Motor neuron (in vitro differentiated cells): ENCODE data around the gene CORO2A. TPM values are rescaled to one million over a fixed set of nuclear protein-coding genes. Genes with fewer than 3 reads are reported as not detected.
A peak's percentile ranks its signal among the peaks of the same experiment; 100 is the strongest.
"Not testable (repeated sequence)": the region's sequence is repeated elsewhere in the genome, so short reads cannot be mapped to it uniquely, and the experiment has no call there.

Experiments used
- ATAC-seq, 8 experiments: fragments of 200-7000 bp; cut with Tn5 transposase; replicated peaks in 6 of 8; 2 replicates each; pipeline ENCODE4 v1.8.0; 2021; ENCODE audit warnings: mild to moderate bottlenecking in 8 of 8, moderate library complexity in 8 of 8
- H3K27ac ChIP-seq, 2 donors: fragments of 250-450 bp; sonication (Bioruptor Pico); 2 replicates each; pipeline ENCODE4 v1.9.0; 2021; ENCODE audit warnings: antibody characterized with exemption in 2 of 2, mild to moderate bottlenecking in 2 of 2, moderate library complexity in 1 of 2
- H3K4me1 ChIP-seq, 2 donors: fragments of 250-450 bp; sonication (Bioruptor Pico); replicated peaks in 1 of 2; 2 replicates each; pipeline ENCODE4 v1.6.1; 2021; ENCODE audit warnings: antibody characterized with exemption in 2 of 2, mild to moderate bottlenecking in 2 of 2, moderate library complexity in 1 of 2
- H3K4me3 ChIP-seq, 5 donors: fragments of 250-450 bp; sonication (Bioruptor Pico); 2 replicates each; pipeline ENCODE4 v1.9.0; 2021; ENCODE audit warnings: antibody characterized with exemption in 5 of 5, mild to moderate bottlenecking in 5 of 5, moderate library complexity in 4 of 5
- WGBS, 10 experiments: fragments of 450-650 bp; shearing (Covaris generic); methylation state at CpG; one replicate each; pipeline ENCODE4 v1.0.0; 2022; 5-methylcytosine and 5-hydroxymethylcytosine counted together
- in situ Hi-C, 9 experiments: fragments of 400-800 bp; cut with MboI; loops; one replicate each; pipeline ENCODE4 v1.15.0; 2021; ENCODE audit warnings: low sequenced_read_pairs in 9 of 9, low pct_unique_long_range_greater_than_20kb in 2 of 9; ENCODE audit not compliant: unreplicated experiment in 9 of 9
- total RNA-seq, 8 experiments: library from RNA; unstranded; fragments of 300-600 nt; gene quantifications; 2 replicates each; pipeline versions ENCODE4 v1.2.3 to v1.2.4, GENCODE V29; 2022

The CORO2A gene
- total RNA-seq, 8 experiments from 2014 or later, result 0.87 to 3.4 (median 2.0) TPM

DNA sequence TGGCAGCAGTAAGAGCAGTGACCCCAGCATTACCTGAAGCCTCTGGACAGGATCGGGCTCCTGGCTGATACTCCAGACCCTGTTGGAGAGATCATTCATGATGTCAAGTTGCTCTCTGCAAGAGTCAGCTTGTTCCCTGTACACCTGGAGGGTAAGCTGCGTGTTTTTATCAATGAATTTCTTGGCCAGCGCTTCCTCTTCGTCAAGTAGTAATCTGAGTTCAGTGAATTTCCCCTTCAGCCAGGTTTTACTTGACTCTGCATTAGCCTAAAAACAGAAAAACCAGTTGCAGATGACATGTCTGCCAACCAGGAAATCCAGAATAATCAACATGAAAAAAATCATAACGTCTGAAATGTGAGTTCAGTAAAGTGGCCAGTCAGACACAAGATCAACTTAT, 92.5 kb downstream of the CORO2A start:
- WGBS, 10 experiments, result 55 to 100% (median 80%) methylated on average over 1 to 5 of the region's 5 CpGs
- ATAC-seq, result no peak
- no peak overlapping the region for H3K4me3 ChIP-seq
- in situ Hi-C loops, result loop anchor here in 4 of 9 experiments (25.0 kb wide), 2 partner anchors 162 to 687 kb away; partner anchors contain the start of genes TBC1D2 (in 3 of the 4) and ANKS6 (in 1 of the 4)
- no peak overlapping the region for H3K27ac ChIP-seq
- H3K4me1 ChIP-seq, result peaks cover 9 to 11% of the 10 kb centered on the region in 2 donors

DNA sequence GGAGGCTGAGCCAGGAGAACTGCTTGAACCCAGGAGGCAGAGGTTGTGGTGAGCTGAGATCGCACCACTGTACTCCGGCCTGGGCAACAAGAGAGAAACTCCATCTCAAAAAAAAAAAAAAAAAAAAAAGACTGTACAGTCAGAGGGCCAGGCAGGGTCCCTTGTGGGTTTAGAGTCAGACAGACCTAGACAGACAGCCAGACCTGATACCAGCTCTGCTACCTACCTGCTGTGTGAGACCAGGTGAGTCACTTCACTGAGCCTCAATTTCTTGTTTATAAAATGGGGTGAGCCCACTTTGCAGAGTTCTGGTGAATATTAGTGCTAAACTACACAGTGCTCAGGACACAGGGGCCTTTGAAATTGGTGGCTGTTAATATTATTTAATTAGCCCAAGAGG, 93.1 kb downstream of the CORO2A start:
- no peak overlapping the region for H3K27ac ChIP-seq
- no peak for ATAC-seq
- no peak overlapping the region for H3K4me3 ChIP-seq
- in situ Hi-C loops, result loop anchor here in 3 of 9 experiments (25.0 kb wide), 2 partner anchors 163 to 688 kb away; partner anchors contain the start of genes TBC1D2 (in 2 of the 3) and ANKS6 (in 1 of the 3)
- no CpG with 5 or more reads among the region's 2 CpGs for WGBS, 10 experiments
- H3K4me1 ChIP-seq, result peaks cover 9 to 11% of the 10 kb centered on the region in 2 donors

DNA sequence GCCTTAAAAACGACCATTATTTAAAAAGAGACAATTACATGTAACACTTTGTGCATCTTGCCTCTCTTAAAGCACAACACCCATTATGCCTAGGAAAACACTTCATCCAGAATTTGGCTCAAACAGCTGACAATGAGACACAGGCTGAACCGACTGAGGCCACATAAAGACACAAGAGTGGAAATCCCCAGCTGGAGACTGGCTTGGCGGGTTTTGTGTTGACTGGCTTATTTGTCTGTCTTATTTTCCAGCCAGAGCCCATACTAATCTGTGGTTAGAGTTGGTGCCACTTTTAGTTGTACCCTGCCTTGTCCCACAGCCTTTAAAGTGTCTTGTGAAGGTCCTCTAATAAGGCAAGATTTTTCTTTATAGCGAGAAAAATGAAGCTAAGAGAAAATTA, 94.6 kb downstream of the CORO2A start:
- in situ Hi-C loops, result loop anchor here in 3 of 9 experiments (25.0 kb wide), 2 partner anchors 164 to 689 kb away; partner anchors contain the start of genes TBC1D2 (in 2 of the 3) and ANKS6 (in 1 of the 3)
- H3K4me1 ChIP-seq, result peaks cover 9 to 11% of the 10 kb centered on the region in 2 donors
- WGBS, 10 experiments, result 55 to 86% (median 70%) methylated on average over 1 to 4 of the region's 4 CpGs
- ATAC-seq, result peak in 1 of 8 experiments; percentile 28
- no peak overlapping the region for H3K27ac ChIP-seq
- no peak overlapping the region for H3K4me3 ChIP-seq

DNA sequence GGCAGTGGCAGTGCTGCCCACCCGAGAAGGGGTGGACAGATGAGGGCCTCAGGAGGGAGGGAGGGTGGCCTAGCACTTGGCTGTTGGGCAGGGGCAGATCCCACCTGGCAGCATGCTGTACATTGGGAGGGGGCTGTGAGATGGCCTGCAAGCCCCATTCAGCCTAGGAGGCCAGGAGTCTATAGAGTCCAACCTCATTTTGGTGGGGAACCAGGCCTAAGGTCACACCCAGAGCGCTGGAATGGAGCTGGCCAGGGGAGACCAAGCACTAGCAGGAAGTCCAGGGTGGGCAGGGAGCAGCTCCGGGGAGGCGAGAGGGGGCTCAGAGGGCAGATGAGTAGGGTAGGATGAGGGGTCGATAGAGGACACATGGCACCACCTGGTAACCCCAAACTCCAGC, 96.3 kb downstream of the CORO2A start:
- no peak for ATAC-seq
- 80 to 100% methylated on average over 1 of the region's 5 CpGs; no CpG with 5 or more reads in 8 of the 10 experiments for WGBS, 10 experiments
- Histone ChIP-seq H3K4me1 (peaks cover 0 to 5% of the 10 kb centered on the region in 2 donors), H3K27ac (no peak overlapping the region), H3K4me3 (no peak overlapping the region)
- in situ Hi-C loops, result loop anchor here in 3 of 9 experiments (25.0 kb wide), 2 partner anchors 166 to 691 kb away; partner anchors contain the start of genes TBC1D2 (in 2 of the 3) and ANKS6 (in 1 of the 3)

- Histone ChIP-seq H3K4me1 (peaks cover 0 to 5% of the 10 kb centered on the region in 2 donors), H3K4me3 (no peak overlapping the region), H3K27ac (no peak overlapping the region)
- in situ Hi-C loops, result loop anchor here in 3 of 9 experiments (25.0 kb wide), 2 partner anchors 167 to 692 kb away; partner anchors contain the start of genes TBC1D2 (in 2 of the 3) and ANKS6 (in 1 of the 3)
- ATAC-seq, result no peak
- WGBS, 10 experiments, result 20 to 100% (median 100%) methylated on average over 1 to 2 of the region's 7 CpGs; no CpG with 5 or more reads in 6 of the 10 experiments
Measured at GRCh38 chr9:98095401-98095800, 97.0 kb downstream of the CORO2A start.

DNA sequence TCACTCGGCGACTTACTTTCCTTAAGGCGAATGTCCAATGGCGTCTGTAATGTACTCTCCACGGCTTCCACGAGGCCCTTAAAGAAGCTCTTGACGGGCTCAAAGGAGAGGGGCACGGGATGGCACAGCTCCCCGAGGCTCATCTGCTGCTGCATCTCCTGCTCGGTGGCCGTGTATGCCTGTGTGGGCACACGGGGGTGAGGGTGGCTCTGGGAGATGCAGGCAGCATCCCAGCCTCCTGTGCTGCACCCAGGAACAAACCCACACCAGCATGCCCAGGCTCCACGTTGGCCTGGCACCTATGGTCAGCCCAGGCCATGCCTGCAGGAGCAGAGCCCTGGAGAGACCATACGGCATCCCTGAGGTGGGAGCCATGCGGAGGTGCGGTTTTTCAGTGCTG, 97.6 kb downstream of the CORO2A start:
- Histone ChIP-seq H3K4me3 (no peak overlapping the region), H3K27ac (no peak overlapping the region), H3K4me1 (peaks cover 0 to 5% of the 10 kb centered on the region in 2 donors)
- 63 to 90% (median 81%) methylated on average over 2 to 8 of the region's 16 CpGs; no CpG with 5 or more reads in 5 of the 10 experiments for WGBS, 10 experiments
- in situ Hi-C loops, result loop anchor here in 3 of 9 experiments (25.0 kb wide), 2 partner anchors 167 to 692 kb away; partner anchors contain the start of genes TBC1D2 (in 2 of the 3) and ANKS6 (in 1 of the 3)
- ATAC-seq, result no peak

GRCh38 chr9:98094316-98094715, 98.1 kb downstream of the CORO2A start:
- Histone ChIP-seq H3K4me1 (peaks cover 0 to 5% of the 10 kb centered on the region in 2 donors), H3K27ac (no peak overlapping the region), H3K4me3 (no peak overlapping the region)
- no peak for ATAC-seq
- in situ Hi-C loops, result loop anchor here in 3 of 9 experiments (25.0 kb wide), 2 partner anchors 168 to 693 kb away; partner anchors contain the start of genes TBC1D2 (in 2 of the 3) and ANKS6 (in 1 of the 3)
- 69 to 93% (median 83%) methylated on average over 1 to 3 of the region's 4 CpGs; no CpG with 5 or more reads in 6 of the 10 experiments for WGBS, 10 experiments

GRCh38 chr9:98092613-98092931, 99.9 kb downstream of the CORO2A start:
- no peak for ATAC-seq
- in situ Hi-C loops, result loop anchor here in 3 of 9 experiments (25.0 kb wide), 2 partner anchors 170 to 695 kb away; partner anchors contain the start of genes TBC1D2 (in 2 of the 3) and ANKS6 (in 1 of the 3)
- WGBS, 10 experiments, result 58 to 97% (median 76%) methylated on average over 2 to 8 of the region's 11 CpGs; no CpG with 5 or more reads in 1 of the 10 experiments
- no peak overlapping the region for H3K4me3 ChIP-seq
- H3K27ac ChIP-seq, result no peak overlapping the region
- peaks cover 0 to 5% of the 10 kb centered on the region in 2 donors for H3K4me1 ChIP-seq

DNA sequence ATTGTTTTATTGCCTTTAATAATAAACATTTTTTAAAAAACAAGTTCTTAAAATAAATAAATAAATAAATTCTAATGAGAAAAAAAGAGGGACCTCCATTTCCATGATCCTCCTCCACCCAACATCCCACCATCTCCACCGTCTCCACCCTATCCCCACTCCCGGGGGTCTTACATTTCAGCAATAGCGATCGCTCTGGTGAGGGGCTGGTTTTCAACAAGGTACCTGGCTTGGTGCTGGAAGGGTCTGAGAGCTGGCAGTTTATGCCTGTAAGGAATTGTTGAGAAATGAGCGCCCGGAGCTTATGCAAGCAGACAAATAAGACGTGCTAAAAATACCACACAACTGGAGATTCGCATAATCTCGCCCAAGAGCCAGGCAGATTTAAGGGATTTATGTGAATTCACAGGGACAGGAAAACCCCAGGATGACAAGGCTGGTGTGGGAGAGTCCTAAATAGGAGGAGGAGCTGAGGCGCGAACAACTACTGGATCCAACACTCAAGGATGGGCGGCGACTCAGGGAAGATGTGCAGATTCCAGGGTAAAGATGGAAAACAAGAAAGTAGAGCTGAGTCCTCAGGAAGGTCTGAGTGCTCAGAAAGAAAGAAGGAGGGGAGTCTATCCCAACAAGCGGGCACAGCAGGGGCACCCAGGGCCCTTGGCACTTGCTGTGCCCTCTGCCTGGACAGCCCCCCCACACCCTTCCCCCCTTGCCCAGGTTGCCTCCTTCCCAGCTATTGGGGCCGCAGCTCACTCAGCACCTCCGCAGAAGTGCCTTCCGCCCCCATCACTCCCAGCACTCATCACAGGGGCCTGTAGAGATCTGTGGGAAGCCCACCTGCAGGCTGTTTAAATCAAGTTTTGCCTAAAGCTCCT, 100.5 kb downstream of the CORO2A start:
- in situ Hi-C loops, result loop anchor here in 3 of 9 experiments (25.0 kb wide), 2 partner anchors 170 to 695 kb away; partner anchors contain the start of genes TBC1D2 (in 2 of the 3) and ANKS6 (in 1 of the 3)
- Histone ChIP-seq H3K4me1 (peaks cover 0 to 5% of the 10 kb centered on the region in 2 donors), H3K27ac (no peak overlapping the region), H3K4me3 (no peak overlapping the region)
- ATAC-seq, result peak; percentile 19 to 92 (median 87)
- WGBS, 10 experiments, result 21 to 57% (median 47%) methylated on average over 2 to 12 of the region's 17 CpGs; no CpG with 5 or more reads in 5 of the 10 experiments

- in situ Hi-C loops, result loop anchor here in 3 of 9 experiments (25.0 kb wide), 2 partner anchors 172 to 697 kb away; partner anchors contain the start of genes TBC1D2 (in 2 of the 3) and ANKS6 (in 1 of the 3)
- not testable (repeated sequence) for H3K27ac ChIP-seq, ATAC-seq, H3K4me1 ChIP-seq, H3K4me3 ChIP-seq
- WGBS, 10 experiments, result 60 to 75% methylated on average over 1 to 2 of the region's 3 CpGs; no CpG with 5 or more reads in 8 of the 10 experiments
Measured at GRCh38 chr9:98090674-98091073, 101.8 kb downstream of the CORO2A start.

DNA sequence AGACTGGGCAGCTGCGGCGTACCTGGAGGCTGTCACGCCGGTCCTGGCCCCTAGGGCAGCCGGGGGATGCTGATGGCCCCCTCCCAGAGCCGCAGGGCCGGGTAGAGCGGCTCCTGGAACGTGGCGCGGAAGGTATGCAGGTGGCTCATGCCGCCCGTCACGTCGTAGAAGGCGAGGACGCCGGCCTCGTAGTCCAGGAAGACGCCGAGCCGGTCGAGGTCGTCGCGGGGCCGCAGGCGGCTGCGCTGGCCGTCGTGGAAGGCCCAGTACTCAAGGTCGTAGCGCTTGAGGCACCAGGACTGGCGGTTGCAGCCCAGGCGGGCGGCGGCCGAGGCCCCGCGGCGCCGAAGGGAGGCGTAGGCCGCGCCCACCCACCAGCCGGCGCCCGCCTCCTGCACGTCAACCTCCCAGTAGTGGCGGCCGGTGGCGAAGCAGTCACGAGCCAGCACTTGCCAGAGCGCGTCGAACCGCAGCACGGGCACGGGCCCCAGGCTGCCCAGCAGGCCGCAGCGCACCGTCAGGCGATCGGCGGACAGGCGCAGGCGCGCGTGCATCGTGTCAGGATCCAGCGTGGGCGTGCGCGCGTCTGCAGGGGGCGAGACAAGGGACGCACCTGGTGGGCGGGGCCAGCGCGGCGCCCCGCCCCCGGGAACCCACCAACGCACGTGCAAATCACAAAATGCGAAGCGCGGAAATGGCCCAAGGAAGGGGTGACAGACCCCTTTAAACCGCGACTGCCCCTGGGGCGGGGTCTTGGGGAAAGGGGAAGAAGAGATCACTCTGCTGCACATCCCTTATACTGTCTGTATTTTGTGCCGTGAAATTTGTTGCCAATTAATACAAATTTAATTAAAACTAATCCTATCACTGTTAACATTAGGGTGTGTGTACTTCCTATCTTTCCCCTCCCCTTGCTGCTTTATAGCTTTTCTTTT, 104.8 kb downstream of the CORO2A start:
- H3K4me3 ChIP-seq, result no peak overlapping the region
- ATAC-seq, result peak in 5 of 8 experiments; percentile 7 to 63 (median 53)
- H3K27ac ChIP-seq, result no peak overlapping the region
- WGBS, 10 experiments, result 50 to 100% (median 71%) methylated on average over 1 to 11 of the region's 92 CpGs; no CpG with 5 or more reads in 4 of the 10 experiments
- H3K4me1 ChIP-seq, result peaks cover 7 to 10% of the 10 kb centered on the region in 2 donors
- in situ Hi-C loops, result loop anchor here in 3 of 9 experiments (25.0 kb wide), 2 partner anchors 175 to 700 kb away; partner anchors contain the start of genes TBC1D2 (in 2 of the 3) and ANKS6 (in 1 of the 3)
